Omental fat pad (tissue), 4 donors: ENCODE data around the gene COL6A1. TPM values are rescaled to one million over a fixed set of nuclear protein-coding genes. Genes with fewer than 3 reads are reported as not detected.

ENCODE experiments used
- ATAC-seq: fragments of 150-250 bp; one replicate; pipeline ENCODE4 v1.9.1; 2016; ENCODE audit warnings: mild to moderate bottlenecking, moderate library complexity; ENCODE audit not compliant: low FRiP score
- DNase-seq: peaks from one replicate; pipeline ENCODE4 v3.0.0-alpha.2; 2019; ENCODE audit warnings: low spot score
- total RNA-seq, 4 donors: library from RNA; depleted of rRNA; stranded (reverse); fragments of >200 nt; gene quantifications; one replicate each; pipeline ENCODE4 v1.1.0, GENCODE V29; 2016
- TF ChIP-seq, protein P1 (sequence below), 3 donors: fragments of 450-650 bp; IDR thresholded peaks; one replicate each; pipeline ENCODE4 v1.5.1; 2016 to 2017; ENCODE audit warnings: antibody characterized with exemption in 3 of 3, mild to moderate bottlenecking in 3 of 3, moderate library complexity in 2 of 3

The COL6A1 gene
- total RNA-seq, 4 donors from 2014 or later = 410 to 1,024 (median 521) TPM

DNA sequence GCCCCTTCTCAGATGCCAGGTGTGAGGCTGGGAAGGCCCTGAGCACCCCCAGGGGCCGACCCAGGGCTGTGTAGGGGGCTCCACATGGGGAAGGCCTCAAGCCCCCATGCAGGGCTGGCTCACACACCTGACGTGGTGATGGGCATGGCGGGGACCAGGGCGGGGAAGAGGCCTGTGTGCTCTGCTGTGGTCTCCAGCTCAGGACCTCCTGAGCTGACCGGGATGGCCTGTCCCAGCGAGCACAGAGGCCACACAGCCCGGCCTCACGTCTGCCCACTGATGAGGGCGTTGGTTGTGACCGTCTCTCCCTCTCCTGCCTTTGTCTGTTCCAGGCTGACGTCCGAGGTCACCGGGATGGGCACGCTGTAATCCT is 40.2 kb upstream of the COL6A1 start:
- no peak for ATAC-seq
- DNase-seq = no peak
- TF ChIP-seq, protein P1, sequence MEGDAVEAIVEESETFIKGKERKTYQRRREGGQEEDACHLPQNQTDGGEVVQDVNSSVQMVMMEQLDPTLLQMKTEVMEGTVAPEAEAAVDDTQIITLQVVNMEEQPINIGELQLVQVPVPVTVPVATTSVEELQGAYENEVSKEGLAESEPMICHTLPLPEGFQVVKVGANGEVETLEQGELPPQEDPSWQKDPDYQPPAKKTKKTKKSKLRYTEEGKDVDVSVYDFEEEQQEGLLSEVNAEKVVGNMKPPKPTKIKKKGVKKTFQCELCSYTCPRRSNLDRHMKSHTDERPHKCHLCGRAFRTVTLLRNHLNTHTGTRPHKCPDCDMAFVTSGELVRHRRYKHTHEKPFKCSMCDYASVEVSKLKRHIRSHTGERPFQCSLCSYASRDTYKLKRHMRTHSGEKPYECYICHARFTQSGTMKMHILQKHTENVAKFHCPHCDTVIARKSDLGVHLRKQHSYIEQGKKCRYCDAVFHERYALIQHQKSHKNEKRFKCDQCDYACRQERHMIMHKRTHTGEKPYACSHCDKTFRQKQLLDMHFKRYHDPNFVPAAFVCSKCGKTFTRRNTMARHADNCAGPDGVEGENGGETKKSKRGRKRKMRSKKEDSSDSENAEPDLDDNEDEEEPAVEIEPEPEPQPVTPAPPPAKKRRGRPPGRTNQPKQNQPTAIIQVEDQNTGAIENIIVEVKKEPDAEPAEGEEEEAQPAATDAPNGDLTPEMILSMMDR (IDR thresholded peaks at IDR 0.05) = no peak

DNA sequence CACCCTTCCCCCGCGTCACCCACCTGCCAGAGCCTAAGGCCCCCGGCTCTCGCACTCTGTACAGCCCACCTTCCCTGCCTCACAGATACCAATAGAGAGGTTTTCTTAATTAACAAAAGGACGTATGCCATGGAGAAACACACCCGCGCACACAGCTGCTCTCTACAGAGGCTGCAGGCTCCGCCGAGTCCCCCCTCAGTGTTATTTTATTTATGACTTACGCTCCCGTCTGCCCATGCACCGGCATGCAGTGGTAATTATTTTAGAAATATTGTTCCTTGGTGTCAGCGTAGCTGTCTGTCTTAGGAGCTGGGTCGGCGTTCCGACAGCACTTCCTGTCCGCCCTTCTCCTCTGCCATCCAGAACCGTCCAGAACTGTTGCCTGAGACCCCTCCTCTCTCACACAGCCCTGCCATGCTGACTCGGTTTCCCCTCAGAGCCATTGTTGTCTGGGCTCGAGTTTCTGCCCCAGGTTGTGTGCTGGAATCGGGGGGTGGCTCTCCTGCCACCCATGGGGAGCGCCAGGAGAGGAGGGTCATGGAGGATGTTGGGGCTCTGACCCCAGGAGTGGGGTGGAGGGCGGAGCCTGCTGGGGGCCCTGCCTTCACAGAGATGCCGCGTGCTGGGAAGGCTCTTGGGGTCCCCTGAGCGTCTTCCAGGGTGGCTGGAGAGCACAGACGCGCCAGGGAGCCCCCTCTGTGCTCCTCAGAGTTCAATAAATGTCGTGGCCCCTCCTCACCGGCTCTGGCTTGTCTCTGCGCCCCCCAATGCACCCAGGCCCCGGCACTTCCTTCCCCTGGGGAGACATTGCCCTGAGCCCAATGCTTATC is 39.6 kb upstream of the COL6A1 start:
- no peak for DNase-seq

DNA sequence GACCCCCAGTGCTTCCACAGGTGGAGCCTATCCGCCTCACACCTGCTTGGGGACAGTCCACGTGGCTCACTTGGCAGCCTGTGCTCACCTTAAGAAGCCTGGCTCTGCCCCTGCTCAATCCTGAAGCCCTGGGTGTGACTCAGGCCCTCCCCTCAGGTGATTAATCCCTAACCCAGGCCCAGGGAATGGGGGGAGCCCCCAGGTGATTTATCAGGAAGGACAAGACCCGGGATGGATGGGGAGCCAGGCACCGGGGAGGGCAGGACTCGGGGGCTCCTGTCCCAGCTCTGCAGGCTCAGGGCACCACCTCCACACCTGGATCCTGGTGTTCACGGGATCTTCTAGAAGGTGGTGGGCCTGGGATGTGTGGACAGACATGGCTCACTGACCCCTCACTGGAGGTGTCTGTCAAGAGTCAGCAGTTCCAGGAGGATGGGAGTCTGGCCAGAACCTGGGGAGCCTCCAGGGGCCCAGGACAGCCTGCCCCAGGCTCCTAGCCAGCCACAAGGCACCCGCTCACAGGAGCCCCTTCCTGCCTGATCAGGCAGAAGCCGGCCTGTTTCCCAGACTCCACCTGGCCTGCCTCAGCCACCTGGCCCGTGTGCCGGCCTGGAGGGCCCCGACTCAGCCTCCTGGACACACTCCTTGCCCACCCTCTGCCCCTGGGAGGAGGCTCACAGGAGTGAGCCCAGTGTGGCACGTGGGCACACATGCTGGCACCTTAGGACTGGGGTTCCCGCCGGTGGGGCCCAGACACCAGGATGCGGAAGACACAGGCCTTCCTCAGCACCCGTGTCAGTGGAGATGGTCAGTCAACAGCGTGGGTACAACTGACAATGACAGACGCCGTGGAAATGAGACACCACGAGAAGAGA is 38.6 kb upstream of the COL6A1 start:
- ATAC-seq (no peak), DNase-seq (no peak)
- TF ChIP-seq, protein P1 (IDR thresholded peaks at IDR 0.05) = no peak

More for the DNA sequence above, 39.6 kb upstream of the COL6A1 start:
- TF ChIP-seq, protein P1 (IDR thresholded peaks at IDR 0.05) = no peak
- ATAC-seq = no peak

DNA sequence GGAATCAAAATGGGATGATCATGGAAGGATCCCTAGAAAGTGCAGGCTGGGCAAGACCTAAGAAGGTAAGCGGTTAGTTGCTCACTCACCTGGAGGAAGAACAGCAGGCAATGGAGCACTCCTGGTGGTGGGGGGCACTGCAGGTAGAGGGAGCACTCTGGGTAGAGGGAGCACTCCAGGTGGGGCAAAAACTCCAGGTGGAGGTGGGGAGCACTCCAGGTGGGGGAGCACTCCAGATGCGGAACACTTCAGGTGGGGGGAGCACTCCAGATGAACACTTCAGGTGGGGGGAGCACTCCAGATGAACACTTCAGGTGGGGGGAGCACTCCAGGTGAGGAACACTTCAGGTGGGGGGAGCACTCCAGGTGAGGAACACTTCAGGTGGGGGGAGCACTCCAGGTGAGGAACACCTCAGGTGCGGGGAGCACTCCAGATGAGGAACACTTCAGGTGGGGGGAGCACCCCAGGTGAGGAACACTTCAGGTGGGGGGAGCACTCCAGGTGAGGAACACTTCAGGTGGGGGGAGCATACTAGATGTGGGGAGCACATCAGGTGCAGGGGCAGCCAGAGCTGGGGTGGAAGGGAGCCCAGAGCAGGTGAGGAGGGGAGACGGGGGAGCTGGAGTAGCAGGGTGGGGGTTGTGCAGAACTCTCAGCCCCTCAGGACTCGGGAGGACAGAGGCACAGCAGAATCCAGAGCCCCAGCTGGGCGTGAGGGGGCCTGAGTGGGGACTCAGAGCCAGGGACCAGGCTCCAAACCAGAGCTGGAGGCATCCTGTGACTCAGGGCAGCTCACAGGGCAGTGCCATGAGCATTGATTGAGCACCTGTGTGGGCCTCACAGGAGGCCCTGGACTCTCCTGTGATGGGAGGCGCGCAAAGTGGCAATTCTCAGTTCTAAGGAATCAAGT is 37.7 kb upstream of the COL6A1 start:
- ATAC-seq = no peak
- TF ChIP-seq, protein P1 (IDR thresholded peaks at IDR 0.05) = no peak
- no peak for DNase-seq

DNA sequence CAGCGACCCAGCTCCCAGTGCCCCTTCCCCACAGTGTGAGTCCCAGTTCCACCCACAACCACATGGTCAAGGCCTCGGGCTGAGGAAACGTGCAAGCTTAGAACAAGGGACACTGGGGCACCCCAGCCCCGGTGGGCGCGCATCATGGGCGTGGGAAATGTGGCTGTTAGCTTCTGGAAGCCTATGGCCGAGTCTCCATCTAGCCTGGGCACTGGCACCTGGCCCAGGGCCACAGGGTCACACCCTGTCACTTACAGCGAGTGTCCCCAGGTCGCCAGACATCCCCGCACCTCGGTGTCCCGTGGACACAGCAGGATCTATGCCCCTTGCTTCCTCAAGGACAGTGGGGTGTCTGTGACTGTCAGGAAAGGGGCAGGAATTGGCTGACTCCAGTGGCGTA is 37.0 kb upstream of the COL6A1 start:
- no peak for ATAC-seq
- DNase-seq = no peak
- TF ChIP-seq, protein P1 (IDR thresholded peaks at IDR 0.05) = no peak

DNA sequence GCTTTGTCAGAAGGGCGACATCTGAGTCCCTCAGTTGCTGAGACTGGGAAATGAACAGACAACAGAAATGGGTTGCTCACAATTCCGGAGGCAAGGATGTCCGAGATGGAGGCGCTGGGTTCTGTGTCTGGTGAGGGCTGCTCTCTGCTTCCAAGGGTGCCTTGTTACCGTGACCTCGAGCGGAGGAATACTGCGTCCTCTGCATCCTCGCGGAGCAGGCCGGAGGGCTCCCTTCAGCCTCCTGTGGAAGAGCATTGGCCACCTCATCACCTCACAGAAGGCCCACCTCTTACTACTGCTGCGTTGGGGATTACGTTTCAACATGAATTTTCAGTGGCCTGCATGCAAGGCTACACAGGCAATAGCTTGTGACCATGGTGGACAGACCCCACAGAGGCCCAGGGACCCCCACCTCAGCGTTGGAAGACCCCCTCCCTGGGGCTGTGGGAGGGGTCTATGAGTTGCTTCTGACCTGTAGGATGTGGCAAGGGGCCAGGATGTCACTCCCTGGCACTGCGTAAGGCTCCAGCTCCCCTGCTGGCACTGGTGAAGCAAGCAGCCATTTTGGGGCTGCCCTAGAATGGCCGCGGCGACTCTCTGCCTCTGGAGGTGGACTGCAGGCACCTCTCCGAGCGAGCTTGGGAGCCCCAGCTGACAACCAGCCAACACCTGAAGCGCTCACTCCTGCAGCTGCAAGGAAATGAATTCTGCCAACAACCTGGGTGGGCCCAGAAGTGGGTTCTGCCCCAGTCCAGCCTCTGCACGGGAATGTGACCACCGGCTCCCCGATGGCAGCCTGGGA is 36.3 kb upstream of the COL6A1 start:
- ATAC-seq (no peak), DNase-seq (no peak)
- TF ChIP-seq, protein P1 (IDR thresholded peaks at IDR 0.05) = no peak
